GM12878 (cell line): ENCODE results near the gene GALNT16. TPM values are rescaled to one million over a fixed set of nuclear protein-coding genes. Genes with fewer than 3 reads are reported as not detected.

ENCODE experiments used
- CBX3 ChIP-seq: fragments of 200-600 bp; sonication (generic); IDR thresholded peaks from 2 replicates; pipeline ENCODE4 v1.6.1; 2016; ENCODE audit warnings: low read depth, borderline replicate concordance
- CREM ChIP-seq: IDR thresholded peaks from 2 replicates; pipeline ENCODE4 v1.6.1; 2014; ENCODE audit warnings: antibody characterized with exemption, low read depth
- ELK1 ChIP-seq: IDR thresholded peaks from 2 replicates; pipeline ENCODE4 v1.6.1; 2012; ENCODE audit warnings: low read depth, low read length, improper control_type of control experiment
- ETV6 ChIP-seq, 2 experiments: fragments of 450-650 bp in 1 of 2; IDR thresholded peaks in 1 of 2; conservative IDR thresholded peaks in 1 of 2; 2 replicates each; pipeline ENCODE4 v1.6.1; 2014; ENCODE audit warnings: antibody characterized with exemption in 1 of 2, borderline replicate concordance in 1 of 2, low read depth in 1 of 2, mild to moderate bottlenecking in 1 of 2, moderate library complexity in 1 of 2
- GABPA ChIP-seq: IDR thresholded peaks from 2 replicates; pipeline ENCODE4 v1.6.1; 2014; ENCODE audit warnings: antibody characterized with exemption, low read depth, mild to moderate bottlenecking, inconsistent platforms
- GATAD2B ChIP-seq: fragments of 450-650 bp; conservative IDR thresholded peaks from 2 replicates; pipeline ENCODE4 v1.6.1; 2017; ENCODE audit warnings: low read depth, mild to moderate bottlenecking, moderate library complexity
- HCFC1 ChIP-seq: fragments of 150-350 bp; IDR thresholded peaks from 2 replicates; pipeline ENCODE4 v1.6.1; 2014; ENCODE audit warnings: low read length
- IKZF1 ChIP-seq: fragments of 450-650 bp; conservative IDR thresholded peaks from 2 replicates; pipeline ENCODE4 v1.6.1; 2017; ENCODE audit warnings: antibody characterized with exemption, mild to moderate bottlenecking
- PRDM15 ChIP-seq: fragments of 450-650 bp; formaldehyde crosslinking; IDR thresholded peaks from 2 replicates; pipeline ENCODE4 v1.4.0; 2020; ENCODE audit warnings: mild to moderate bottlenecking, moderate library complexity
- SIX5 ChIP-seq: IDR thresholded peaks from 2 replicates; pipeline ENCODE4 v1.6.1; 2011; ENCODE audit warnings: mild to moderate bottlenecking, low read depth, low read length, moderate library complexity; ENCODE audit not compliant: severe bottlenecking
- TBL1XR1 ChIP-seq: IDR thresholded peaks from 2 replicates; pipeline ENCODE4 v1.6.1; 2012; ENCODE audit warnings: low read depth, low read length, improper control_type of control experiment
- YBX1 ChIP-seq: fragments of 450-650 bp; IDR thresholded peaks from 2 replicates; pipeline ENCODE4 v1.6.1; 2016; ENCODE audit warnings: antibody characterized with exemption
- ZNF217 ChIP-seq: fragments of 450-650 bp; IDR thresholded peaks from 2 replicates; pipeline ENCODE4 v1.6.1; 2017; ENCODE audit warnings: antibody characterized with exemption, mild to moderate bottlenecking
- ZNF622 ChIP-seq: fragments of 450-650 bp; IDR thresholded peaks from 2 replicates; pipeline ENCODE4 v1.6.1; 2017; ENCODE audit warnings: mild to moderate bottlenecking, inconsistent platforms
- polyA plus RNA-seq, 11 experiments: library from polyadenylated mRNA; depleted of rRNA in 4 of 11; unstranded in 6 of 11; stranded (reverse) in 5 of 11; fragments of >200 nt; fragmentation: Nextera tagmentation in 4 of 11; fragmentation: Illumina TruSeq in 1 of 11; extraction: Ambion mirVana in 4 of 11; extraction: Trizol in 1 of 11; gene quantifications; 1 replicate in 1 of 11; 2 replicates in 10 of 11; pipeline versions ENCODE4 v1.2.1 to v1.2.3, GENCODE V29; 2011 to 2016; ENCODE audit warnings: inconsistent platforms in 2 of 11, missing spikeins in 2 of 11, low read depth in 1 of 11
- total RNA-seq, 4 experiments: library from RNA; depleted of rRNA in 3 of 4; stranded (reverse); fragments of >200 nt in 3 of 4; fragmentation: Illumina TruSeq in 1 of 4; extraction: Trizol in 1 of 4; gene quantifications; 2 replicates each; pipeline versions ENCODE4 v1.2.1 to v1.2.3, GENCODE V29; 2013 to 2021

GALNT16 gene
- total and polyA plus RNA-seq, 10 of the 15 experiments (the other 5 are each of a cell fraction or from before 2014, with no cell fraction given): under 0.01 to 0.08 (median 0.03) TPM; not detected in 3

GRCh38 chr14:69226178-69226577 is 33.8 kb upstream of the GALNT16 start (continued):
- TF ChIP-seq CREM (no peak), PRDM15 (no peak), GATAD2B (no peak), ETV6 (conservative IDR thresholded peaks at IDR 0.05 in 1 of 2, IDR thresholded peaks at IDR 0.05 in 1 of 2; ENCODE audit: borderline replicate concordance in 1 of 2, low read depth in 1 of 2) (no peak), YBX1 (no peak), HCFC1 (no peak), ZNF217 (no peak), TBL1XR1 (no peak), SIX5 (no peak), GABPA (no peak), IKZF1 (no peak), ZNF622 (no peak), CBX3 (no peak), ELK1 (no peak)
- TF ChIP-seq, all 136 proteins: peak for 0
